ENCODE results near the gene HOXC10.

DNA sequence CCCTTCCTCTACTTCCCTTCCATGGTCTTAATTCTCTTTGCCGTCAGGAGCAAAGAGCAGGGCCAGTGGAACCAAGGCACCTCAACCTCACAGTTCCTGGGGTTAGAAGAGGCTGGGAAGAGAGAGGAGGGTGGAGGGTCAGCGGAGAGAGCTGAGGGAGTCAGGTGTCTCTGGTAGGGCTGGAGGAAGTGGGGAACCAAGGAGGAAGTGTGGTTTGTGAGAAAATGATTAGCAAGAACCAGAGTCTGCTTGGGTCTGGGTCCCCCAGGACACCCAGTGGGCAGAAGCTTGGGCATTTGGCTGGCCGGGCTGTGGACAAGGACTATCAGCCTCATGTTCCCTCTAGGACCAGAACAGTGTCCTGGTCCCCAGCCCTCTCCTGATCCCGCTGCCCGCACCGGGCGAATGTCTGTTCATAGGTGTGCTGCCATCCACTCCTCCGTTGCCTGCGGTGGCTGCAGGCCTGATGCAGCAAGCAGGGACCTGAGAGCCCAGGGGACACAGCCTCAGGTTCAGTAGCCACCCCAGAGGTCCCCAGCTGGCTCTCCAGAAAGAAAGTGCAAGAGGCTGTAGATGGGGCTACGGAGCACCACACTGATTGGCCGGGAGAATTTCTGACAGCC, 27.9 kb upstream of the HOXC10 start:
- no peak for TF ChIP-seq ATF1 (CRISPR knock-in tag; IDR thresholded peaks at IDR 0.05)
- TF ChIP-seq, protein P1, sequence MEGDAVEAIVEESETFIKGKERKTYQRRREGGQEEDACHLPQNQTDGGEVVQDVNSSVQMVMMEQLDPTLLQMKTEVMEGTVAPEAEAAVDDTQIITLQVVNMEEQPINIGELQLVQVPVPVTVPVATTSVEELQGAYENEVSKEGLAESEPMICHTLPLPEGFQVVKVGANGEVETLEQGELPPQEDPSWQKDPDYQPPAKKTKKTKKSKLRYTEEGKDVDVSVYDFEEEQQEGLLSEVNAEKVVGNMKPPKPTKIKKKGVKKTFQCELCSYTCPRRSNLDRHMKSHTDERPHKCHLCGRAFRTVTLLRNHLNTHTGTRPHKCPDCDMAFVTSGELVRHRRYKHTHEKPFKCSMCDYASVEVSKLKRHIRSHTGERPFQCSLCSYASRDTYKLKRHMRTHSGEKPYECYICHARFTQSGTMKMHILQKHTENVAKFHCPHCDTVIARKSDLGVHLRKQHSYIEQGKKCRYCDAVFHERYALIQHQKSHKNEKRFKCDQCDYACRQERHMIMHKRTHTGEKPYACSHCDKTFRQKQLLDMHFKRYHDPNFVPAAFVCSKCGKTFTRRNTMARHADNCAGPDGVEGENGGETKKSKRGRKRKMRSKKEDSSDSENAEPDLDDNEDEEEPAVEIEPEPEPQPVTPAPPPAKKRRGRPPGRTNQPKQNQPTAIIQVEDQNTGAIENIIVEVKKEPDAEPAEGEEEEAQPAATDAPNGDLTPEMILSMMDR (IDR thresholded peaks at IDR 0.05) = no peak
- TF ChIP-seq E2F4 (CRISPR knock-in tag; IDR thresholded peaks at IDR 0.05; ENCODE audit: borderline replicate concordance, low read depth) = no peak
- no peak for TF ChIP-seq SMAD4 (CRISPR knock-in tag; IDR thresholded peaks at IDR 0.05)
- no peak for TF ChIP-seq NFE2L1 (CRISPR knock-in tag; IDR thresholded peaks at IDR 0.05)
- no peak for TF ChIP-seq FOXK1 (CRISPR knock-in tag; IDR thresholded peaks at IDR 0.05)
- no peak for TF ChIP-seq ZNF232 (CRISPR knock-in tag; IDR thresholded peaks at IDR 0.05)
- TF ChIP-seq ZNF671 (CRISPR knock-in tag; IDR thresholded peaks at IDR 0.05) = no peak
- no peak for TF ChIP-seq E2F1 (CRISPR knock-in tag; IDR thresholded peaks at IDR 0.05)
- no peak for TF ChIP-seq FOXP1 (CRISPR knock-in tag; IDR thresholded peaks at IDR 0.05; ENCODE audit: borderline replicate concordance)
